SHP77 treated with DMSO at 0.1 percent for 48 hours (cell line): ENCODE data around the gene CHMP2B.
"Not testable (repeated sequence)": the region's sequence is repeated elsewhere in the genome, so short reads cannot be mapped to it uniquely, and the experiment has no call there.

ENCODE experiments used
- DNase-seq: peaks from one replicate; lab custom pipeline; 2025; lab: John Stamatoyannopoulos, UW

Gene CHMP2B

GRCh38 chr3:87233805-87234204, 6.7 kb downstream of the CHMP2B start:
- no peak for DNase-seq

- DNase-seq: no peak
Measured at GRCh38 chr3:87236093-87236492, 9.0 kb downstream of the CHMP2B start.

GRCh38 chr3:87246662-87247429, 19.7 kb downstream of the CHMP2B start:
- no peak for DNase-seq

- DNase-seq: no peak
Measured at GRCh38 chr3:87247430-87247773, 20.3 kb downstream of the CHMP2B start.

GRCh38 chr3:87248231-87248630, 21.1 kb downstream of the CHMP2B start:
- not testable (repeated sequence) for DNase-seq

GRCh38 chr3:87248831-87249230, 21.7 kb downstream of the CHMP2B start:
- no peak for DNase-seq

GRCh38 chr3:87250009-87250408, 22.9 kb downstream of the CHMP2B start:
- DNase-seq: no peak

GRCh38 chr3:87260270-87260669, 33.2 kb downstream of the CHMP2B start:
- DNase-seq: no peak

GRCh38 chr3:87261925-87262324, 34.8 kb downstream of the CHMP2B start:
- DNase-seq: no peak

- no peak for DNase-seq
Measured at GRCh38 chr3:87267953-87268645, 41.0 kb downstream of the CHMP2B start.

GRCh38 chr3:87268646-87269211, 41.6 kb downstream of the CHMP2B start:
- DNase-seq: no peak

- no peak for DNase-seq
Measured at GRCh38 chr3:87269723-87270122, 42.6 kb downstream of the CHMP2B start.

GRCh38 chr3:87270908-87271700, 44.0 kb downstream of the CHMP2B start:
- DNase-seq: no peak

GRCh38 chr3:87272718-87273341, 45.7 kb downstream of the CHMP2B start:
- no peak for DNase-seq

- DNase-seq: no peak
Measured at GRCh38 chr3:87276484-87276883, 49.4 kb downstream of the CHMP2B start, which contains the start of gene POU1F1. Gene POU1F1, minus strand, starts transcription at chr3:87276584. Its CDS starts 122 bp downstream, at chr3:87276462.

GRCh38 chr3:87287011-87287410, 59.9 kb downstream of the CHMP2B start:
- DNase-seq: no peak

GRCh38 chr3:87288446-87288845, 61.3 kb downstream of the CHMP2B start:
- no peak for DNase-seq

- peak; percentile 11 for DNase-seq
Measured at GRCh38 chr3:87298111-87298718, 71.1 kb downstream of the CHMP2B start.

- DNase-seq: not testable (repeated sequence)
Measured at GRCh38 chr3:87305031-87305430, 77.9 kb downstream of the CHMP2B start.
